ENCODE data around the gene KLHL22. TPM values are rescaled to one million over a fixed set of nuclear protein-coding genes. Genes with fewer than 3 reads are reported as not detected.
A peak's percentile ranks its signal among the peaks of the same experiment; 100 is the strongest.
"Not testable (repeated sequence)": the region's sequence is repeated elsewhere in the genome, so short reads cannot be mapped to it uniquely, and the experiment has no call there.

The KLHL22 gene
- total and polyA plus RNA-seq, 5 donors from 2014 or later = 40.1 to 55.6 (median 43.9) TPM

- Mint-ChIP-seq H3K27ac (peak overlapping the region in 1 of 3 donors; percentile 46), H3K27me3 (no peaks in the 10 kb centered on the region), H3K9me3 (no peaks in the 10 kb centered on the region), H3K4me1 (peaks cover 7 to 41% (median 22%) of the 10 kb centered on the region in 4 donors), H3K4me3 (peak overlapping the region; percentile 72 to 92 (median 90)), H3K36me3 (peaks cover 4% of the 10 kb centered on the region)
- Histone ChIP-seq H3K27ac (ENCODE audit: insufficient read depth, low read length, poor library complexity, severe bottlenecking) (no peak overlapping the region), H3K9me3 (ENCODE audit: control insufficient read depth in 2 of 2, low read length in 2 of 2) (no peaks in the 10 kb centered on the region), H3K4me1 (ENCODE audit: control insufficient read depth, insufficient read depth, low read length, poor library complexity, severe bottlenecking) (peaks cover 24% of the 10 kb centered on the region), H3K4me3 (ENCODE audit: low read depth, low read length) (no peak overlapping the region), H3K27me3 (ENCODE audit: control insufficient read depth, insufficient read depth, low read length) (no peaks in the 10 kb centered on the region), H3K36me3 (ENCODE audit: control insufficient read depth, insufficient read depth, low read length) (no peaks in the 10 kb centered on the region)
- ATAC-seq (ENCODE audit: low read depth in 2 of 2) = no peak
- DNase-seq = no peak
Observed at GRCh38 chr22:20395181-20395906, 100.3 kb downstream of the KLHL22 start.

DNA sequence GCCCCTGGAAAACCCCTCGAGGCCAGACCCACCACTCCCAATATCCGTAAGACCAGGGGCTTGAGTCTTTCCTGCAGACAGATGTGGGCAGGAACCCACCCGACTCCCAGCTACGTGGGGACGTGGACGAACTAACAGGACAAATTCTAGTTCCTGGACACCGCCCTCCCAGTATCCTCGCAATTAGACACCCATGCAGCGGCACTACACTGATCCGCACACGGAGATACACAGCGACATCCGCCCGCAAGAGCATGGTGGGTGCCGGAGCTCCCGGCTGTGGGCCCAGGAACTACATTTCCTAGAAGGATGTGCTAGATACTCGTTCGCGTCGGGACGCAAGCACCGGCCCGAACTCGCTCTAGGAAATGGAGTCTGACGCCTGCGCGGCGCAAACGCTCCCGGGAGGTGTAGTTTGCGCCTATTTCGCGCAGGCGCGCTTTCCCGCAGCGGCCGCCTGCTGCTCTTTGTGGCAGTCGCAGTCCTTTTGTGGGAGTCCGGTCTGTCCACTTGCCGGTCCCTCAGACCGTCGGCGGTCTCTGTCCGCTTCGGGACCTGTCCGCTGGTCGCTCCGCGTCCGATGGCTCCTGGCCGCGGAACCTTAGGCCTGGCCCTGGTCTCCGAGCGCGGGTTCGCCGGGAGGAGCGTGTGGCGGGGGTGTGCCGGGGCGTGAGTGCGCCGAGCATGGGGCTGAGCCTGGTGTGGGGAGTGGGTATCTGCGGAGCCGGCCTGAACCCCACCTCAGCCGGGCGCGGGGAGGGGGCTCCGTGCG, 101.7 kb downstream of the KLHL22 start, which contains the start of gene ZNF74:
TSS of gene ZNF74 (plus strand) at position 447 of the 772 bp plus-strand sequence. CDS start 478 bp downstream, outside the sequence.
- Mint-ChIP-seq H3K9me3 (peaks cover 0 to 3% (median 0%) of the 10 kb centered on the region in 7 donors), H3K4me1 (peaks cover 7 to 35% (median 18%) of the 10 kb centered on the region in 4 donors), H3K27ac (peak within 1 kb of the TSS; percentile 90 to 97 (median 95)), H3K36me3 (peaks cover 4% of the 10 kb centered on the region), H3K4me3 (peak within 1 kb of the TSS; percentile 72 to 94 (median 92)), H3K27me3 (no peaks in the 10 kb centered on the region)
- Histone ChIP-seq H3K9me3 (ENCODE audit: control insufficient read depth in 2 of 2, low read length in 2 of 2) (no peaks in the 10 kb centered on the region), H3K36me3 (ENCODE audit: control insufficient read depth, insufficient read depth, low read length) (no peaks in the 10 kb centered on the region), H3K4me3 (ENCODE audit: low read depth, low read length) (peak within 1 kb of the TSS; percentile 73), H3K4me1 (ENCODE audit: control insufficient read depth, insufficient read depth, low read length, poor library complexity, severe bottlenecking) (peaks cover 24% of the 10 kb centered on the region), H3K27me3 (ENCODE audit: control insufficient read depth, insufficient read depth, low read length) (no peaks in the 10 kb centered on the region), H3K27ac (ENCODE audit: insufficient read depth, low read length, poor library complexity, severe bottlenecking) (peak within 1 kb of the TSS; percentile 66)
- ATAC-seq (ENCODE audit: low read depth in 2 of 2) = peak; percentile 95
- peak; percentile 70 to 96 (median 87) for DNase-seq

DNA sequence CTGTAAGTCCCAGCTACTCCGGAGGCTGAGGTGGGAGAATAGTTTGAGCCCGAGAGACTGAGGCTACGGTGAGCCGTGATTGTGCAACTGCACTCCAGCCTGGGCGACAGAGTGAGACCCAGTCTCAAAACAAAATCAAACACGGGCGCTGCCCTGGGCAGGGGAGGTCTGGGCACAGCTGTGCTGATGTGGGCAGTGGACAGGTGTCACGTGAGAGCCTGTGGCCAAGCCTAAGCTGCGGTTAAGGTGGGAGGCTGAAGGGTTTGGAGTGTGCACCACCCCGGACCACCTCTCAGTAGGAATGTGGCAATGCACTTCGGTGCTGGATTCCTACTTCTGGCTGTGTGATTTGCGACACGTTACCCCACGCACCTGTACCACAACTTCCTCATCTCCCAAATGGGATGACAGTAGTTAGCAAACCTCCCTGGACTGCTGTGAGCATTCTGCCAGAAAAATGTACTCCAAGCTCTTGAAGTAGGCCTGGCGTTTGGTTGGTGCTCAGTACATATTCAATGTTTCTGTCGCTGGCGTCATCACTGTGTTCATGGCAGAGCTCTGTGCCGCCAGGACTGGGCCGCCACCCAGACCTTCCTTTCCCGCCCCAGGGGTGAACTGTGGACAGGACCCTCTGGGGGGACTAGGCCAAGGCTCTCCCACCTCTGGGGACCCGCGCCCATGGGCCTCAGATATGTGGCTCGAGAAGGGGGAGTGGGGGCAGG, 102.5 kb downstream of the KLHL22 start:
- Mint-ChIP-seq H3K4me3 (peak overlapping the region; percentile 72 to 94 (median 92)), H3K9me3 (peaks cover 0 to 3% (median 0%) of the 10 kb centered on the region in 7 donors), H3K27ac (peak overlapping the region in 2 of 3 donors; percentile 95 to 97), H3K4me1 (peaks cover 7 to 35% (median 19%) of the 10 kb centered on the region in 4 donors), H3K27me3 (no peaks in the 10 kb centered on the region), H3K36me3 (peaks cover 4% of the 10 kb centered on the region)
- no peak for DNase-seq
- Histone ChIP-seq H3K4me1 (ENCODE audit: control insufficient read depth, insufficient read depth, low read length, poor library complexity, severe bottlenecking) (peaks cover 24% of the 10 kb centered on the region), H3K36me3 (ENCODE audit: control insufficient read depth, insufficient read depth, low read length) (no peaks in the 10 kb centered on the region), H3K27ac (ENCODE audit: insufficient read depth, low read length, poor library complexity, severe bottlenecking) (peak overlapping the region; percentile 66), H3K9me3 (ENCODE audit: control insufficient read depth in 2 of 2, low read length in 2 of 2) (no peaks in the 10 kb centered on the region), H3K4me3 (ENCODE audit: low read depth, low read length) (peak overlapping the region; percentile 73), H3K27me3 (ENCODE audit: control insufficient read depth, insufficient read depth, low read length) (peaks cover 2% of the 10 kb centered on the region)
- ATAC-seq (ENCODE audit: low read depth in 2 of 2) = no peak

DNA sequence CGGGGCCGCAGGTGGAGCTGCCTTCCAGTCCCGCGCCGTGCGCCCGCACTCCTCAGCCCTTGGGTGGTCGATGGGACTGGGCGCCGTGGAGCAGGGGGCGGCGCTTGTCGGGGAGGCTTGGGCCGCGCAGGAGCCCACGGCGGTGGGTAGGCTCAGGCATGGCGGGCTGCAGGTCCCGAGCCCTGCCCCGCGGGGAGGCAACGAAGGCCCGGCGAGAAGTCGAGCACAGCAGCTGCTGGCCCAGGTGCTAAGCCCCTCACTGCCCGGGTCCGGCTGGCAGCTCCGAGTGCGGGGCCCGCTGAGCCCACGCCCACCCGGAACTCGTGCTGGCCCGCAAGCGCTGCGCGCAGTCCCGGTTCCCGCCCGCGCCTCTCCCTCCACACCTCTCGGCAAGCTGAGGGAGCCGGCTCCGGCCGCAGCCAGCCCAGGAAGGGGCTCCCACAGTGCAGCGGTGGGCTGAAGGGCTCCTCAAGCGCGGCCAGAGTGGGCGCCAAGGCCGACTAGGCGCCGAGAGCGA, 103.2 kb downstream of the KLHL22 start:
- H3K4me1 ChIP-seq (ENCODE audit: control insufficient read depth, insufficient read depth, low read length, poor library complexity, severe bottlenecking) = peaks cover 24% of the 10 kb centered on the region
- H3K27me3 Mint-ChIP-seq; ATAC-seq (ENCODE audit: low read depth in 2 of 2); H3K36me3 Mint-ChIP-seq; DNase-seq; H3K36me3 ChIP-seq (ENCODE audit: control insufficient read depth, insufficient read depth, low read length); H3K9me3 Mint-ChIP-seq; H3K27ac ChIP-seq (ENCODE audit: insufficient read depth, low read length, poor library complexity, severe bottlenecking); H3K4me3 ChIP-seq (ENCODE audit: low read depth, low read length); H3K27ac Mint-ChIP-seq; H3K4me3 Mint-ChIP-seq; H3K27me3 ChIP-seq (ENCODE audit: control insufficient read depth, insufficient read depth, low read length); H3K9me3 ChIP-seq (ENCODE audit: control insufficient read depth in 2 of 2, low read length in 2 of 2): not testable (repeated sequence)
- H3K4me1 Mint-ChIP-seq = peaks cover 7 to 35% (median 18%) of the 10 kb centered on the region in 4 donors

Other genes with a start within 250 kb of the KLHL22 start
- gene RTN4R, start 227.5 kb downstream of the KLHL22 start, total RNA-seq = 1.3 TPM
- gene RTN4R, start 227.5 kb downstream of the KLHL22 start, polyA plus RNA-seq = 1 to 10 TPM; 1.2 to 3.3 (median 1.9) TPM
- 28.7 TPM for gene DGCR6L, start 175.7 kb downstream of the KLHL22 start, total RNA-seq
- 100 to 1,000 TPM; 106 to 123 (median 114) TPM for gene DGCR6L, start 175.7 kb downstream of the KLHL22 start, polyA plus RNA-seq
- gene ZNF74, start 101.6 kb downstream of the KLHL22 start, total RNA-seq = 4.1 TPM
- 1 to 10 TPM; 3.4 to 5.9 (median 4.5) TPM for gene ZNF74, start 101.6 kb downstream of the KLHL22 start, polyA plus RNA-seq
- gene SCARF2, start 58.0 kb downstream of the KLHL22 start, total RNA-seq = 6.9 TPM
- gene SCARF2, start 58.0 kb downstream of the KLHL22 start, polyA plus RNA-seq = 1 to 10 TPM in 2 of 4 donors, under 1 TPM in 2; 0.70 to 1.8 (median 1.1) TPM
- gene MED15, start 11.8 kb upstream of the KLHL22 start, total RNA-seq = 397 TPM
- 10 to 100 TPM; 35.1 to 43.0 (median 38.5) TPM for gene MED15, start 11.8 kb upstream of the KLHL22 start, polyA plus RNA-seq

Measured in CD4-positive, CD25-positive, alpha-beta regulatory T cell (primary cell).